C4-2B (cell line): ENCODE results near the gene ACLY.

Experiments used
- ZFX ChIP-seq: fragments of 450-650 bp; IDR thresholded peaks from 2 replicates; pipeline ENCODE4 v1.6.1; 2017
- TF ChIP-seq, protein P1 (sequence below): fragments of 450-650 bp; conservative IDR thresholded peaks from 2 replicates; pipeline ENCODE4 v1.5.1; 2017; ENCODE audit warnings: mild to moderate bottlenecking

DNA sequence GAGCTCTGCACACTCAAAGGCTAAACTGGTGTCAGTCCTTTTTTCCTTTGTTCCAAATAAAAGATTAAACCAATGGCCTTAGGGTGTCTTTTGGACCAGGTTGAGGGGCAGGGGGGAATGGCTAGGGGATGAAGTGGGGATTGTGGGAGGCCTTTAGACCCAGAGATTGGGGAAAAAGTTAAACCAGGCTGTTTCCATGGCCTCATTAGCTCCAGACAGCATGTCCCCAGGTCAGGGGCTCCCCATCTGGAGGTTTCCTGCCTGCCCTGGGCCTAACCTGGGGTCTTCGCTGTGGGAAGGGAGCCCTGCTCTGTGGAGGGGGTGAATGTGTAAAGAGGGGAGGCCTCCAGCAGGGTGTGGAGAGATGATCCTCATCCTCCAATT, 95.6 kb downstream of the ACLY start:
- TF ChIP-seq, protein P1, sequence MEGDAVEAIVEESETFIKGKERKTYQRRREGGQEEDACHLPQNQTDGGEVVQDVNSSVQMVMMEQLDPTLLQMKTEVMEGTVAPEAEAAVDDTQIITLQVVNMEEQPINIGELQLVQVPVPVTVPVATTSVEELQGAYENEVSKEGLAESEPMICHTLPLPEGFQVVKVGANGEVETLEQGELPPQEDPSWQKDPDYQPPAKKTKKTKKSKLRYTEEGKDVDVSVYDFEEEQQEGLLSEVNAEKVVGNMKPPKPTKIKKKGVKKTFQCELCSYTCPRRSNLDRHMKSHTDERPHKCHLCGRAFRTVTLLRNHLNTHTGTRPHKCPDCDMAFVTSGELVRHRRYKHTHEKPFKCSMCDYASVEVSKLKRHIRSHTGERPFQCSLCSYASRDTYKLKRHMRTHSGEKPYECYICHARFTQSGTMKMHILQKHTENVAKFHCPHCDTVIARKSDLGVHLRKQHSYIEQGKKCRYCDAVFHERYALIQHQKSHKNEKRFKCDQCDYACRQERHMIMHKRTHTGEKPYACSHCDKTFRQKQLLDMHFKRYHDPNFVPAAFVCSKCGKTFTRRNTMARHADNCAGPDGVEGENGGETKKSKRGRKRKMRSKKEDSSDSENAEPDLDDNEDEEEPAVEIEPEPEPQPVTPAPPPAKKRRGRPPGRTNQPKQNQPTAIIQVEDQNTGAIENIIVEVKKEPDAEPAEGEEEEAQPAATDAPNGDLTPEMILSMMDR, result no peak
- no peak for TF ChIP-seq ZFX
